ENCODE results near the gene RNF25. TPM values are rescaled to one million over a fixed set of nuclear protein-coding genes. Genes with fewer than 3 reads are reported as not detected.

RNF25 gene
- polyA plus RNA-seq, 3 donors, result 10.7 to 20.3 (median 12.9) TPM

- peaks cover 57 to 68% of the 10 kb centered on the region in 2 donors for H3K36me3 Mint-ChIP-seq
Measured at GRCh38 chr2:218664653-218665052, 7.1 kb downstream of the RNF25 start.

GRCh38 chr2:218663901-218664300, 7.9 kb downstream of the RNF25 start:
- H3K36me3 ChIP-seq (replicated peaks in 1 of 2; ENCODE audit: control insufficient read depth in 1 of 2, insufficient read depth in 2 of 2, low read length in 2 of 2), result peaks cover 61 to 72% of the 10 kb centered on the region in 2 donors
- Mint-ChIP-seq H3K27ac (no peak overlapping the region), H3K36me3 (peaks cover 57 to 68% of the 10 kb centered on the region in 2 donors), H3K4me3 (no peak overlapping the region), H3K27me3 (ENCODE audit: low read depth in 3 of 3) (peaks cover 0 to 3% (median 0%) of the 10 kb centered on the region in 3 donors), H3K4me1 (peaks cover 13% of the 10 kb centered on the region), H3K9me3 (no peaks in the 10 kb centered on the region)
- no peaks in the 10 kb centered on the region for H3K27me3 ChIP-seq (ENCODE audit: control insufficient read depth in 2 of 2, insufficient read depth in 2 of 2, low read length in 2 of 2)
- no peak for DNase-seq
- no peak overlapping the region for H3K9ac ChIP-seq (ENCODE audit: insufficient read depth, low read length, poor library complexity, severe bottlenecking)
- H3K27ac ChIP-seq (ENCODE audit: low read depth in 1 of 2, low read length in 2 of 2), result no peak overlapping the region
- H3K4me1 ChIP-seq (ENCODE audit: control insufficient read depth in 1 of 2, insufficient read depth in 2 of 2, low read length in 2 of 2), result peaks cover 9 to 11% of the 10 kb centered on the region in 2 donors
- WGBS (ENCODE audit: insufficient coverage), result 93% methylated on average over 15 of the region's 15 CpGs
- no peak overlapping the region for H2AFZ ChIP-seq (ENCODE audit: insufficient read depth, low read depth, low read length, poor library complexity, severe bottlenecking)
- H3K4me2 ChIP-seq (replicated peaks; ENCODE audit: extremely low read depth, low read length, poor library complexity, severe bottlenecking), result no peak overlapping the region
- intact Hi-C loops (cut with micrococcal nuclease), result no loop called here
- no peak for TF ChIP-seq CTCF (IDR thresholded peaks at IDR 0.05)
- no peaks in the 10 kb centered on the region for H3K9me3 ChIP-seq (replicated peaks in 1 of 2; ENCODE audit: control insufficient read depth in 1 of 2, insufficient read depth in 1 of 2, low read length in 2 of 2)
- no peak overlapping the region for H3K4me3 ChIP-seq (replicated peaks in 1 of 3; ENCODE audit: low read depth in 2 of 3, low read length in 3 of 3)
- H4K20me1 ChIP-seq (ENCODE audit: insufficient read depth, low read length), result no peaks in the 10 kb centered on the region
- H3K79me2 ChIP-seq (ENCODE audit: insufficient read depth, low read length), result peaks cover 8% of the 10 kb centered on the region

More at GRCh38 chr2:218664653-218665052, 7.1 kb downstream of the RNF25 start:
- H2AFZ ChIP-seq (ENCODE audit: insufficient read depth, low read depth, low read length, poor library complexity, severe bottlenecking), result no peak overlapping the region
- DNase-seq, result no peak
- H3K4me3 Mint-ChIP-seq, result no peak overlapping the region
- H3K79me2 ChIP-seq (ENCODE audit: insufficient read depth, low read length), result peaks cover 9% of the 10 kb centered on the region
- H3K27ac Mint-ChIP-seq, result no peak overlapping the region
- peaks cover 61 to 75% of the 10 kb centered on the region in 2 donors for H3K36me3 ChIP-seq (replicated peaks in 1 of 2; ENCODE audit: control insufficient read depth in 1 of 2, insufficient read depth in 2 of 2, low read length in 2 of 2)
- peaks cover 9% of the 10 kb centered on the region for H3K4me1 Mint-ChIP-seq
- no peaks in the 10 kb centered on the region for H3K9me3 ChIP-seq (replicated peaks in 1 of 2; ENCODE audit: control insufficient read depth in 1 of 2, insufficient read depth in 1 of 2, low read length in 2 of 2)
- no peaks in the 10 kb centered on the region for H3K27me3 ChIP-seq (ENCODE audit: control insufficient read depth in 2 of 2, insufficient read depth in 2 of 2, low read length in 2 of 2)
- intact Hi-C loops (cut with micrococcal nuclease), result no loop called here
- H3K4me2 ChIP-seq (replicated peaks; ENCODE audit: extremely low read depth, low read length, poor library complexity, severe bottlenecking), result no peak overlapping the region
- WGBS (ENCODE audit: insufficient coverage), result 100% methylated on average over 2 of the region's 7 CpGs
- no peak overlapping the region for H3K27ac ChIP-seq (ENCODE audit: low read depth in 1 of 2, low read length in 2 of 2)
- H3K9ac ChIP-seq (ENCODE audit: insufficient read depth, low read length, poor library complexity, severe bottlenecking), result no peak overlapping the region
- TF ChIP-seq CTCF (IDR thresholded peaks at IDR 0.05), result no peak
- H3K27me3 Mint-ChIP-seq (ENCODE audit: low read depth in 3 of 3), result peaks cover 0 to 3% (median 0%) of the 10 kb centered on the region in 3 donors
- H3K9me3 Mint-ChIP-seq, result no peaks in the 10 kb centered on the region
- peaks cover 7% of the 10 kb centered on the region in 2 donors for H3K4me1 ChIP-seq (ENCODE audit: control insufficient read depth in 1 of 2, insufficient read depth in 2 of 2, low read length in 2 of 2)
- no peaks in the 10 kb centered on the region for H4K20me1 ChIP-seq (ENCODE audit: insufficient read depth, low read length)
- H3K4me3 ChIP-seq (replicated peaks in 1 of 3; ENCODE audit: low read depth in 2 of 3, low read length in 3 of 3), result no peak overlapping the region

All from CD14-positive monocyte (primary cell).